Neural crest cell (in vitro differentiated cells): ENCODE data around the gene DISC1. TPM values are rescaled to one million over a fixed set of nuclear protein-coding genes. Genes with fewer than 3 reads are reported as not detected.
"Not testable (repeated sequence)": the region's sequence is repeated elsewhere in the genome, so short reads cannot be mapped to it uniquely, and the experiment has no call there.

ENCODE experiments used
- DNase-seq: peaks from one replicate; pipeline ENCODE4 v3.0.0; 2021; ENCODE audit warnings: low read depth, mixed read lengths, low spot score
- H3K27ac Mint-ChIP-seq: one replicate; pipeline ENCODE4 v1.8.0; 2021; ENCODE audit warnings: mild to moderate bottlenecking, mixed read lengths; ENCODE audit not compliant: unreplicated experiment
- H3K27me3 Mint-ChIP-seq: 2 replicates; pipeline ENCODE4 v1.8.0; 2021; ENCODE audit warnings: low read depth, mild to moderate bottlenecking, mixed read lengths
- H3K36me3 Mint-ChIP-seq: 2 replicates; pipeline ENCODE4 v1.8.0; 2021; ENCODE audit warnings: low read depth, mild to moderate bottlenecking, mixed read lengths
- H3K4me1 Mint-ChIP-seq: 2 replicates; pipeline ENCODE4 v1.8.0; 2021; ENCODE audit warnings: mixed read lengths
- H3K4me3 Mint-ChIP-seq: one replicate; pipeline ENCODE4 v1.8.0; 2021; ENCODE audit warnings: mild to moderate bottlenecking, mixed read lengths
- H3K9me3 Mint-ChIP-seq: 2 replicates; pipeline ENCODE4 v1.8.0; 2021; ENCODE audit warnings: mixed read lengths
- CTCF ChIP-seq: fragments of 200-600 bp; sonication (generic); conservative IDR thresholded peaks from 2 replicates; pipeline ENCODE4 v1.5.0; 2021; ENCODE audit warnings: antibody characterized with exemption, mild to moderate bottlenecking
- total RNA-seq: library from RNA; stranded (reverse); gene quantifications from 2 replicates; pipeline ENCODE4 v1.2.1, GENCODE V29; 2021

Gene DISC1
- total RNA-seq, 1 donor from 2014 or later, result 13.7 TPM

GRCh38 chr1:231957359-231957758 lies 330.8 kb downstream of the DISC1 start:
- Mint-ChIP-seq H3K36me3 (peaks cover 10% of the 10 kb centered on the region), H3K4me1 (peaks cover 7% of the 10 kb centered on the region), H3K27ac (no peak overlapping the region), H3K27me3 (no peaks in the 10 kb centered on the region), H3K4me3 (no peak overlapping the region), H3K9me3 (peaks cover 2% of the 10 kb centered on the region)
- TF ChIP-seq CTCF, result no peak
- DNase-seq, result no peak

- no peak for TF ChIP-seq CTCF
- Mint-ChIP-seq H3K27ac (no peak overlapping the region), H3K27me3 (no peaks in the 10 kb centered on the region), H3K36me3 (peaks cover 14% of the 10 kb centered on the region), H3K9me3 (peaks cover 2% of the 10 kb centered on the region), H3K4me3 (no peak overlapping the region), H3K4me1 (peaks cover 7% of the 10 kb centered on the region)
- no peak for DNase-seq
Measured at GRCh38 chr1:231958448-231958847, 331.9 kb downstream of the DISC1 start.

- Mint-ChIP-seq H3K27ac (no peak overlapping the region), H3K36me3 (peaks cover 12% of the 10 kb centered on the region), H3K9me3 (peaks cover 2% of the 10 kb centered on the region), H3K4me3 (no peak overlapping the region), H3K27me3 (no peaks in the 10 kb centered on the region), H3K4me1 (peaks cover 15% of the 10 kb centered on the region)
- no peak for TF ChIP-seq CTCF
- DNase-seq, result no peak
Measured at GRCh38 chr1:231959225-231959884, 332.8 kb downstream of the DISC1 start.

- not testable (repeated sequence) for H3K36me3 Mint-ChIP-seq, H3K27ac Mint-ChIP-seq, H3K27me3 Mint-ChIP-seq, H3K4me3 Mint-ChIP-seq, DNase-seq, H3K9me3 Mint-ChIP-seq
- H3K4me1 Mint-ChIP-seq, result peaks cover 25% of the 10 kb centered on the region
Measured at GRCh38 chr1:231961801-231962200, 335.2 kb downstream of the DISC1 start.

GRCh38 chr1:231962636-231963035 lies 336.0 kb downstream of the DISC1 start:
- DNase-seq, result no peak
- no peak for TF ChIP-seq CTCF
- Mint-ChIP-seq H3K4me1 (peaks cover 25% of the 10 kb centered on the region), H3K4me3 (no peak overlapping the region), H3K36me3 (peaks cover 9% of the 10 kb centered on the region), H3K27me3 (no peaks in the 10 kb centered on the region), H3K9me3 (peaks cover 2% of the 10 kb centered on the region), H3K27ac (no peak overlapping the region)

- Mint-ChIP-seq H3K4me1 (peaks cover 19% of the 10 kb centered on the region), H3K9me3 (peaks cover 2% of the 10 kb centered on the region), H3K36me3 (peaks cover 9% of the 10 kb centered on the region), H3K27me3 (no peaks in the 10 kb centered on the region), H3K27ac (no peak overlapping the region), H3K4me3 (no peak overlapping the region)
- no peak for TF ChIP-seq CTCF
- no peak for DNase-seq
Measured at GRCh38 chr1:231964241-231964640, 337.7 kb downstream of the DISC1 start.
